HEK293 (cell line): Measurements from ENCODE around the gene VWCE.

Experiments
- CTCF ChIA-PET: fragments of 350-600 bp; formaldehyde crosslinking; extraction: SDS; loops from one replicate; lab custom pipeline; 2021; ENCODE audit warnings: antibody characterized with exemption; lab: Yijun Ruan, JAX
- POLR2A ChIA-PET: fragments of 300-600 bp; formaldehyde crosslinking; extraction: SDS; loops from one replicate; lab custom pipeline; 2020; ENCODE audit warnings: antibody characterized with exemption, inconsistent platforms; lab: Yijun Ruan, JAX
- H3K27ac ChIP-seq: fragments of 200-500 bp; sonication (Bioruptor generic); 2 replicates; pipeline ENCODE4 v1.5.1; 2014; ENCODE audit warnings: low read depth, low read length, control low read depth, inconsistent platforms; ENCODE audit errors: extremely low read depth
- H3K36me3 ChIP-seq, 2 experiments: fragments of 200-500 bp in 1 of 2; sonication (Bioruptor generic) in 1 of 2; 1 replicate in 1 of 2; 2 replicates in 1 of 2; pipeline ENCODE4 v1.5.1; 2014 to 2017; ENCODE audit warnings: inconsistent platforms in 2 of 2, low read length in 2 of 2; ENCODE audit not compliant: control insufficient read depth in 2 of 2, insufficient read depth in 1 of 2
- H3K4me1 ChIP-seq: fragments of 200-500 bp; sonication (Bioruptor generic); 2 replicates; pipeline ENCODE4 v1.5.1; 2014; ENCODE audit warnings: mild to moderate bottlenecking, low read length, inconsistent platforms; ENCODE audit not compliant: control insufficient read depth, insufficient read depth
- H3K4me3 ChIP-seq: 2 replicates; pipeline ENCODE4 v1.5.1; 2011; ENCODE audit warnings: low read depth, mild to moderate bottlenecking, control low read depth, low read length, moderate library complexity
- H3K9me3 ChIP-seq: fragments of 200-500 bp; sonication (Bioruptor generic); 2 replicates; pipeline ENCODE4 v1.5.1; 2014; ENCODE audit warnings: low read depth, low read length, inconsistent platforms; ENCODE audit not compliant: control insufficient read depth, insufficient read depth
- MZF1 ChIP-seq: fragments of 450-650 bp; formaldehyde crosslinking; IDR thresholded peaks from 2 replicates; pipeline ENCODE4 v1.5.1; 2017; ENCODE audit warnings: missing biosample characterization, missing genetic modification characterization, borderline replicate concordance
- PATZ1 ChIP-seq: fragments of 450-650 bp; formaldehyde crosslinking; IDR thresholded peaks from 2 replicates; pipeline ENCODE4 v1.5.1; 2016; ENCODE audit warnings: missing biosample characterization, missing genetic modification characterization
- SALL2 ChIP-seq: fragments of 450-650 bp; formaldehyde crosslinking; IDR thresholded peaks from 2 replicates; pipeline ENCODE4 v1.5.0; 2017; ENCODE audit warnings: missing biosample characterization, mild to moderate bottlenecking, missing genetic modification characterization, borderline replicate concordance
- SCRT2 ChIP-seq: fragments of 450-650 bp; formaldehyde crosslinking; IDR thresholded peaks from 2 replicates; pipeline ENCODE4 v1.5.1; 2016; ENCODE audit warnings: missing biosample characterization, missing genetic modification characterization
- SP3 ChIP-seq: fragments of 450-650 bp; formaldehyde crosslinking; IDR thresholded peaks from 2 replicates; pipeline ENCODE4 v1.5.1; 2016; ENCODE audit warnings: missing biosample characterization, missing genetic modification characterization
- ZBTB20 ChIP-seq: fragments of 450-650 bp; formaldehyde crosslinking; IDR thresholded peaks from 2 replicates; pipeline ENCODE4 v1.5.1; 2016; ENCODE audit warnings: missing biosample characterization, missing genetic modification characterization
- ZBTB7A ChIP-seq: fragments of 450-650 bp; formaldehyde crosslinking; IDR thresholded peaks from 2 replicates; pipeline ENCODE4 v1.5.1; 2016; ENCODE audit warnings: low read depth, missing biosample characterization, missing genetic modification characterization
- ZFHX2 ChIP-seq: fragments of 450-650 bp; formaldehyde crosslinking; conservative IDR thresholded peaks from 2 replicates; pipeline ENCODE4 v1.5.1; 2016; ENCODE audit warnings: missing biosample characterization, missing genetic modification characterization
- ZNF132 ChIP-seq: fragments of 450-650 bp; formaldehyde crosslinking; IDR thresholded peaks from 2 replicates; pipeline ENCODE4 v1.5.1; 2017; ENCODE audit warnings: missing biosample characterization, missing genetic modification characterization, borderline replicate concordance
- ZNF148 ChIP-seq: fragments of 450-650 bp; formaldehyde crosslinking; IDR thresholded peaks from 2 replicates; pipeline ENCODE4 v1.5.0; 2017; ENCODE audit warnings: missing biosample characterization, missing genetic modification characterization, borderline replicate concordance
- ZNF248 ChIP-seq: fragments of 450-650 bp; formaldehyde crosslinking; IDR thresholded peaks from 2 replicates; pipeline ENCODE4 v1.5.1; 2017; ENCODE audit warnings: missing biosample characterization, missing genetic modification characterization
- ZNF335 ChIP-seq: fragments of 450-650 bp; formaldehyde crosslinking; conservative IDR thresholded peaks from 2 replicates; pipeline ENCODE4 v1.5.1; 2016; ENCODE audit warnings: missing biosample characterization, missing genetic modification characterization
- ZNF48 ChIP-seq: fragments of 450-650 bp; formaldehyde crosslinking; IDR thresholded peaks from 2 replicates; pipeline ENCODE4 v1.5.1; 2016; ENCODE audit warnings: missing biosample characterization, missing genetic modification characterization
- ZNF501 ChIP-seq: fragments of 450-650 bp; formaldehyde crosslinking; IDR thresholded peaks from 2 replicates; pipeline ENCODE4 v1.5.1; 2016; ENCODE audit warnings: missing biosample characterization, missing genetic modification characterization
- ZNF677 ChIP-seq: fragments of 450-650 bp; IDR thresholded peaks from 2 replicates; pipeline ENCODE4 v1.5.0; 2018; ENCODE audit warnings: missing biosample characterization, mild to moderate bottlenecking, missing genetic modification characterization, moderate library complexity
- ZNF692 ChIP-seq: fragments of 450-650 bp; formaldehyde crosslinking; IDR thresholded peaks from 2 replicates; pipeline ENCODE4 v1.5.1; 2016; ENCODE audit warnings: missing biosample characterization, missing genetic modification characterization
- ZSCAN30 ChIP-seq: fragments of 450-650 bp; IDR thresholded peaks from 2 replicates; pipeline ENCODE4 v1.5.1; 2018; ENCODE audit warnings: missing biosample characterization, mild to moderate bottlenecking, missing genetic modification characterization, moderate library complexity

Gene VWCE

GRCh38 chr11:61332797-61333549 lies 37.9 kb upstream of the VWCE start, which contains the start of the genes DDB1 and TKFC (continued):
- TF ChIP-seq PATZ1 (tag by site-specific recombination) (peak; percentile 64), ZSCAN30 (peak; percentile 26; the same call in 1 of the 2 replicates), ZFHX2 (tag by site-specific recombination) (peak; percentile 30; the same call in 1 of the 2 replicates), ZNF148 (tag by site-specific recombination) (no peak), ZBTB20 (tag by site-specific recombination) (peak; percentile 29; the same call in 1 of the 2 replicates), ZNF248 (no peak), ZBTB7A (0 out of 2 replicates have a peak, but pooled peaks have one; percentile 12), ZNF501 (tag by site-specific recombination) (peak; percentile 79; the same call in 1 of the 2 replicates), SP3 (tag by site-specific recombination) (peak; percentile 79)

GRCh38 chr11:61332281-61332796 lies 37.2 kb upstream of the VWCE start:
- Histone ChIP-seq H3K4me1 (no peaks in the 10 kb centered on the region), H3K36me3 (peaks cover 0 to 39% of the 10 kb centered on the region in 2 experiments; a peak in 1 of 3 replicates), H3K4me3 (peak overlapping the region; percentile 99), H3K9me3 (no peaks in the 10 kb centered on the region), H3K27ac (peak overlapping the region; percentile 69; the same call in 1 of the 2 replicates)
- ChIA-PET POLR2A (interaction anchor here (1.0 to 1.7 kb wide), 3 partner anchors 17 to 50 kb away, joined by 3 to 5 read pairs (median 4); partner anchors contain the start of genes CYB561A3 and TMEM138), CTCF (interaction anchor here (1.9 kb wide), 1 partner anchor 53 kb away, joined by 15 read pairs; no protein-coding TSS in a partner anchor)
- TF ChIP-seq ZNF692 (tag by site-specific recombination) = 0 out of 2 replicates have a peak, but pooled peaks have one; percentile 7
- TF ChIP-seq ZNF48 (tag by site-specific recombination) = no peak

- TF ChIP-seq SALL2 (tag by site-specific recombination) (no peak), ZNF132 (tag by site-specific recombination) (no peak), SCRT2 (0 out of 2 replicates have a peak, but pooled peaks have one; percentile 4), MZF1 (tag by site-specific recombination) (no peak), ZNF677 (tag by site-specific recombination) (no peak), ZNF335 (tag by site-specific recombination) (no peak)
- H3K36me3 ChIP-seq = peaks cover 0 to 46% of the 10 kb centered on the region in 2 experiments; a peak in 1 of 3 replicates
- no peak overlapping the region for H3K27ac ChIP-seq
- no peaks in the 10 kb centered on the region for H3K9me3 ChIP-seq
- ChIA-PET POLR2A (interaction anchor here (0.5 to 1.2 kb wide), 3 partner anchors 16 to 62 kb away, joined by 3 to 4 read pairs (median 4); partner anchors contain the start of genes CYB561A3 and TMEM138), CTCF (interaction anchor here (0.7 to 1.9 kb wide), 3 partner anchors 54 to 97 kb away, joined by 3 to 15 read pairs (median 4); partner anchors contain the start of gene TMEM216)
- H3K4me3 ChIP-seq = peak overlapping the region; percentile 99
- H3K4me1 ChIP-seq = no peaks in the 10 kb centered on the region
Measured at GRCh38 chr11:61331651-61332050, 36.5 kb upstream of the VWCE start.
